OCI-LY1 (cell line): Measurements from ENCODE around the gene PLA2G2E.

Experiments used
- H2AFZ ChIP-seq: fragments of 200-600 bp; sonication (generic), shearing (Covaris generic); 2 replicates; pipeline ENCODE4 v1.6.0; 2014; ENCODE audit warnings: antibody characterized with exemption, mild to moderate bottlenecking, low read length
- H3F3A ChIP-seq: fragments of 200-600 bp; sonication (generic), shearing (Covaris generic); 2 replicates; pipeline ENCODE4 v1.6.0; 2014; ENCODE audit warnings: mild to moderate bottlenecking, antibody characterized with exemption, low read length, moderate library complexity; ENCODE audit not compliant: insufficient read depth
- H3K27ac ChIP-seq: fragments of 200-600 bp; sonication (generic); 2 replicates; pipeline ENCODE4 v1.5.1; 2014; ENCODE audit warnings: low read length, mixed run types, mild to moderate bottlenecking, low read depth; ENCODE audit not compliant: poor library complexity, severe bottlenecking
- H3K27me3 ChIP-seq: fragments of 200-600 bp; sonication (generic); 2 replicates; pipeline ENCODE4 v1.6.0; 2014; ENCODE audit warnings: antibody characterized with exemption, mild to moderate bottlenecking, low read length, moderate library complexity; ENCODE audit not compliant: insufficient read depth
- H3K36me3 ChIP-seq: fragments of 200-600 bp; sonication (generic); 2 replicates; pipeline ENCODE4 v1.6.1; 2014; ENCODE audit warnings: mild to moderate bottlenecking, antibody characterized with exemption, low read length, moderate library complexity, mixed read lengths; ENCODE audit not compliant: insufficient read depth
- H3K4me1 ChIP-seq: fragments of 200-600 bp; sonication (generic); 2 replicates; pipeline ENCODE4 v1.5.1; 2014; ENCODE audit warnings: mild to moderate bottlenecking, low read length, moderate library complexity; ENCODE audit not compliant: insufficient read depth, severe bottlenecking
- H3K4me2 ChIP-seq: fragments of 200-600 bp; sonication (generic), shearing (Covaris generic); 2 replicates; pipeline ENCODE4 v1.6.1; 2014; ENCODE audit warnings: low read length
- H3K4me3 ChIP-seq: fragments of 200-600 bp; sonication (generic); 2 replicates; pipeline ENCODE4 v1.5.1; 2014; ENCODE audit warnings: low read length, low read depth, mild to moderate bottlenecking, mixed read lengths; ENCODE audit not compliant: poor library complexity, severe bottlenecking
- H3K79me2 ChIP-seq: fragments of 200-600 bp; shearing (Covaris generic); 2 replicates; pipeline ENCODE4 v1.6.1; 2016; ENCODE audit warnings: mixed run types, low read length, mixed read lengths; ENCODE audit not compliant: insufficient read depth
- H3K9ac ChIP-seq: fragments of 200-600 bp; sonication (generic), shearing (Covaris generic); 2 replicates; pipeline ENCODE4 v1.6.1; 2014; ENCODE audit warnings: mild to moderate bottlenecking, low read length, mixed read lengths
- H3K9me2 ChIP-seq: fragments of 200-600 bp; sonication (generic), shearing (Covaris generic); 2 replicates; pipeline ENCODE4 v1.6.1; 2014; ENCODE audit warnings: low read depth, mild to moderate bottlenecking, low read length, mixed read lengths
- H3K9me3 ChIP-seq: fragments of 200-600 bp; shearing (Covaris generic); 2 replicates; pipeline ENCODE4 v1.6.1; 2014; ENCODE audit warnings: low read length, mixed read lengths
- H4K20me1 ChIP-seq: fragments of 200-600 bp; sonication (generic), shearing (Covaris generic); 2 replicates; pipeline ENCODE4 v1.6.0; 2016; ENCODE audit warnings: mild to moderate bottlenecking, low read length; ENCODE audit not compliant: insufficient read depth
- CTCF ChIP-seq: fragments of 200-600 bp; sonication (generic), shearing (Covaris generic); IDR thresholded peaks from 2 replicates; pipeline ENCODE4 v1.5.1; 2017; ENCODE audit warnings: mild to moderate bottlenecking, antibody characterized with exemption, low read length, moderate library complexity, mixed read lengths
- EZH2 ChIP-seq: fragments of 200-600 bp; sonication (generic), shearing (Covaris generic); IDR thresholded peaks from 2 replicates; pipeline ENCODE4 v1.8.0; 2017; ENCODE audit warnings: borderline replicate concordance, mixed run types, mild to moderate bottlenecking, antibody characterized with exemption, low read length, moderate library complexity, mixed read lengths

Gene PLA2G2E

GRCh38 chr1:19907456-19907855 lies 16.0 kb downstream of the PLA2G2E start:
- Histone ChIP-seq H3F3A (no peaks in the 10 kb centered on the region), H3K9me3 (no peaks in the 10 kb centered on the region), H3K79me2 (no peaks in the 10 kb centered on the region), H4K20me1 (no peaks in the 10 kb centered on the region), H3K9me2 (no peaks in the 10 kb centered on the region), H3K4me2 (no peak overlapping the region), H3K4me1 (no peaks in the 10 kb centered on the region), H3K36me3 (peaks cover 92% of the 10 kb centered on the region), H3K4me3 (no peak overlapping the region), H2AFZ (no peak overlapping the region), H3K27me3 (no peaks in the 10 kb centered on the region), H3K9ac (no peak overlapping the region), H3K27ac (no peak overlapping the region)
- TF ChIP-seq CTCF, result no peak
- TF ChIP-seq EZH2, result no peak

DNA sequence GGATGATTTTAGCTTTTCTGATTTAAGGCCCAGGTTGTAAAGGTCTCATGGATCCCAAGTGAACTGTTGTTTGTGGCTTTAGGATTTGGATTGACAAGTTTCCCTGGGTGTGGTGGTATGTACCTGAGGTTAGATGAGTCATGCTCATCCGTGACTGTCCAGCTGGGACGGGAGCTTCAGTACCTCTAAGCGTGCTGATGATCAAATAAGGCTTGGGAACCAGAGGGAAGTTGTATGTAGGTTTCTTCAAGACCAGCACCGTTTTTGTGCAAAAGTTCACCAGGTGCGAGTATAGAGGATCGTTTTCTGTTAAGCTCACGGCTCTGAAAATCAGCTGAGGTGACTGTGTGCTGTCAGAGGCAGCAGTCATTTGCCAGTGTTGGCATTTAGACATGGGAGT lies 19.8 kb downstream of the PLA2G2E start:
- Histone ChIP-seq H3K36me3 (peaks cover 93% of the 10 kb centered on the region), H3K4me3 (no peak overlapping the region), H3K27ac (no peak overlapping the region)

GRCh38 chr1:19901653-19902052 lies 21.8 kb downstream of the PLA2G2E start:
- Histone ChIP-seq H3K9ac (no peak overlapping the region), H3K9me2 (no peaks in the 10 kb centered on the region)

More for the DNA sequence above, 19.8 kb downstream of the PLA2G2E start:
- Histone ChIP-seq H2AFZ (no peak overlapping the region), H3K4me1 (no peaks in the 10 kb centered on the region), H3K9me3 (no peaks in the 10 kb centered on the region), H3K79me2 (no peaks in the 10 kb centered on the region), H3K4me2 (no peak overlapping the region), H4K20me1 (no peaks in the 10 kb centered on the region), H3F3A (no peaks in the 10 kb centered on the region), H3K9ac (no peak overlapping the region), H3K27me3 (no peaks in the 10 kb centered on the region), H3K9me2 (no peaks in the 10 kb centered on the region)
- TF ChIP-seq CTCF (no peak), EZH2 (no peak)

More at GRCh38 chr1:19901653-19902052, 21.8 kb downstream of the PLA2G2E start:
- Histone ChIP-seq H2AFZ (no peak overlapping the region), H3F3A (no peaks in the 10 kb centered on the region), H4K20me1 (no peaks in the 10 kb centered on the region), H3K4me1 (no peaks in the 10 kb centered on the region), H3K27ac (no peak overlapping the region), H3K4me3 (no peak overlapping the region), H3K36me3 (peaks cover 93% of the 10 kb centered on the region), H3K9me3 (no peaks in the 10 kb centered on the region), H3K27me3 (no peaks in the 10 kb centered on the region), H3K79me2 (no peaks in the 10 kb centered on the region), H3K4me2 (no peak overlapping the region)
- TF ChIP-seq CTCF, result no peak
- TF ChIP-seq EZH2, result no peak
